ENCODE measurements around the gene FFAR3. TPM values are rescaled to one million over a fixed set of nuclear protein-coding genes. Genes with fewer than 3 reads are reported as not detected.

FFAR3 gene
- total and polyA plus RNA-seq, 7 experiments from 2014 or later = 0.31 to 0.91 (median 0.72) TPM; not detected in 4

DNA sequence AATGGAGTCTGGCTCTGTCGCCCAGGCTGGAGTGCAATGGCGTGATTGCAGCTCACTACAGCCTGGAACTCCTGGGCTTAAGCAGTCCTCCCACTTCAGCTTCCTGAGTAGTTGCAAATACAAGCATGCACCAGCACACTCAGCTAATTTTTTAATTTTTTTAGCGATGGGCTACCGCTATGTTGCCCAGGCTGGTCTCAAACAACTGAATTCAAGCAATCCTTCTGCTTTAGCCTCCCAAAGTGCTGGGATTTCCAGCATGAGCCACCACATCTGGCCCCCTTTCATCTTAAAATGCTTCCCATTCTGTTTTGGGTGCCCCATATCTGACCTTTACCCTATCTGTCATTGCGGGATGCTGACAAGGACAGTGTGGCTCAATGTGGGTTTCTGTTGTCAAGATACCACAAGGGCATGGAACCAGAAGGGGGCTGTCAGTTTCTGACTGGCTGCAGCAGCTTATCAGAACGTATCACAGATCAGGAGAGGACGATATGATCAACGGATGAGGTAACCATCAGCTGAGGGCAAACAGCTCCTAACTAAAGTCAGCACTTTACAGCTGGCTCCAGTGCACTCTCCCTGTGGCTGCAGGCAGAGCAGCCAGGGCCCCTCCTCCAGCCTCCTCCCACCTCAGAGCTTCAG is 45.0 kb downstream of the FFAR3 start:
- peaks cover 0 to 3% (median 2%) of the 10 kb centered on the region in 5 donors for H3K27me3 Mint-ChIP-seq
- Histone ChIP-seq H3K4me1 (ENCODE audit: control insufficient read depth in 2 of 2, insufficient read depth in 2 of 2, low read length in 2 of 2) (no peaks in the 10 kb centered on the region), H3K27ac (ENCODE audit: low read depth, low read length) (no peak overlapping the region), H3K9me3 (ENCODE audit: control insufficient read depth in 2 of 3, low read length in 3 of 3) (no peaks in the 10 kb centered on the region), H3K36me3 (ENCODE audit: control insufficient read depth in 2 of 3, insufficient read depth in 3 of 3, low read length in 3 of 3) (no peaks in the 10 kb centered on the region), H3K4me3 (ENCODE audit: low read length) (no peak overlapping the region), H3K27me3 (ENCODE audit: control insufficient read depth in 2 of 2, insufficient read depth in 2 of 2, low read length in 2 of 2) (no peaks in the 10 kb centered on the region)
- H3K4me1 Mint-ChIP-seq = peaks cover 0 to 3% (median 0%) of the 10 kb centered on the region in 7 donors
- DNase-seq = no peak
- intact Hi-C loops (cut with micrococcal nuclease) = no loop called here
- peak; percentile 77 for ATAC-seq
- peaks cover 0 to 1% (median 0%) of the 10 kb centered on the region in 11 donors for H3K9me3 Mint-ChIP-seq
- H3K36me3 Mint-ChIP-seq = no peaks in the 10 kb centered on the region
- H3K4me3 Mint-ChIP-seq = no peak overlapping the region
- H3K27ac Mint-ChIP-seq = no peak overlapping the region
- ChIA-PET CTCF (no interaction called here), POLR2A (interaction anchor here (0.5 kb wide), 1 partner anchor 143 kb away, joined by 4 read pairs; no protein-coding TSS in a partner anchor)

DNA sequence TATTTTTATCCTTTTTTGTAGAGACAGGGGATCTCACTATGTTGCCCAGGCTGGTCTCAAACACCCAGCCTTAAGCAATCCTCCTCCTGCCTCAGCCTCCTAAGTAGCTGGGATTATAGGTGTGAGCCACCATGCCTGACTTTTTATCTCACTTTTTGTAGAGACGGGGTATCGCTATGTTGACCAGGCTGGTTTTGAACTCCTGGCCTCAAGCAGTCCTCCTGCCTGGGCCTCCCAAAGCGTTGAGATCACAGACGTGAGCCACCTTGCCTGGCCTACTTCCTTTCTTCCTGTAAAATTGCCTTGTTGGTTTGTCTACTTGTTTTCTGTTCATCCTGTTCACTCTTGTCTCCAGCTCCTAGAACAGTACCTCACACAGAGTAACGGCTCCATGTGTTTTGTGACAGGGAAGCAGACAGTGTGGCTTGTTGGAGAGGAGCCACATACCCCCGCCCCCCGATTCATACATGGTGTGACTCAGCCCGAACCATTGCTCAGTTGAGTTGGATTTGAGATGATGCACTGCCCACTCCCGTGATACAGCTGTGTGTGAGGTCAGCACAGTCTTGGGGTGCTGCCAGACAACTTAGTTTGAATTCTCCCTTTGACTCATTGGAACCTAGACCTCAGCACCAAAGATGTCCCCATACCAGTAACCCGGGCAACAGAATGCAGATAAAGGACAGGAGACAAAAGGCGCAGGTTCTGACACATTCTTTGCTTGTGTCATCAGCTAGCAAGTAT is 46.8 kb downstream of the FFAR3 start:
- CTCF ChIA-PET = interaction anchor here (0.6 kb wide), 1 partner anchor 47 kb away, joined by 4 read pairs; no protein-coding TSS in a partner anchor
- no peaks in the 10 kb centered on the region for H3K36me3 ChIP-seq (ENCODE audit: control insufficient read depth in 2 of 3, insufficient read depth in 3 of 3, low read length in 3 of 3)
- Mint-ChIP-seq H3K27ac (no peak overlapping the region), H3K36me3 (no peaks in the 10 kb centered on the region), H3K4me3 (no peak overlapping the region), H3K4me1 (peaks cover 0 to 3% (median 0%) of the 10 kb centered on the region in 7 donors), H3K27me3 (peaks cover 0 to 17% (median 3%) of the 10 kb centered on the region in 5 donors), H3K9me3 (no peaks in the 10 kb centered on the region)
- no peak overlapping the region for H3K4me3 ChIP-seq (ENCODE audit: low read length)
- no peaks in the 10 kb centered on the region for H3K27me3 ChIP-seq (ENCODE audit: control insufficient read depth in 2 of 2, insufficient read depth in 2 of 2, low read length in 2 of 2)
- no peaks in the 10 kb centered on the region for H3K9me3 ChIP-seq (ENCODE audit: control insufficient read depth in 2 of 3, low read length in 3 of 3)
- POLR2A ChIA-PET = interaction anchor here (0.6 kb wide), 1 partner anchor 626 kb away, joined by 3 read pairs; no protein-coding TSS in a partner anchor
- DNase-seq = peak in 1 of 9 donors; percentile 33
- peak; percentile 67 for ATAC-seq
- intact Hi-C loops (cut with micrococcal nuclease) = no loop called here
- H3K4me1 ChIP-seq (ENCODE audit: control insufficient read depth in 2 of 2, insufficient read depth in 2 of 2, low read length in 2 of 2) = no peaks in the 10 kb centered on the region
- no peak overlapping the region for H3K27ac ChIP-seq (ENCODE audit: low read depth, low read length)

DNA sequence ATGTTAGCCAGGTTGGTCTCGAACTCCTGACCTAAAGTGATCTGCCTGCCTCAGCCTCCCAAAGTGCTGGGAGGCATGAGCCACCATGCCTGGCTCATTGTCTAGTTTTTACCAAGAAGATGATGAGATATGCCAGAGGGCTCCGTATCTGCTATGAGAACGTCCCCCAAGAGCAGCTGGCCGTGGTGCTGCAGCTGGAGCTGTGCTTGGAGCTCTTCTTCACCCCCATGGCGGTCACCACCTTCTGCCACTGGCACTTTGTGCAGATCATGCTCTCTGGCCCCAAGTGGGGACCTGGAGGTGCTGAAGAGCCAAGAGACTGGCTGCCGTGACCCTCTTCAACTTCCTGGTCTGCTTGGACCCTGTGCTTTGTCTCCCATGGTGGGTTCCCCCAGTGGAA is 49.4 kb downstream of the FFAR3 start:
- Histone ChIP-seq H3K4me3 (ENCODE audit: low read length) (no peak overlapping the region), H3K36me3 (ENCODE audit: control insufficient read depth in 2 of 3, insufficient read depth in 3 of 3, low read length in 3 of 3) (no peaks in the 10 kb centered on the region), H3K27me3 (ENCODE audit: control insufficient read depth in 2 of 2, insufficient read depth in 2 of 2, low read length in 2 of 2) (no peaks in the 10 kb centered on the region), H3K9me3 (ENCODE audit: control insufficient read depth in 2 of 3, low read length in 3 of 3) (no peaks in the 10 kb centered on the region), H3K4me1 (ENCODE audit: control insufficient read depth in 2 of 2, insufficient read depth in 2 of 2, low read length in 2 of 2) (no peaks in the 10 kb centered on the region), H3K27ac (ENCODE audit: low read depth, low read length) (no peak overlapping the region)
- peaks cover 0 to 1% (median 0%) of the 10 kb centered on the region in 11 donors for H3K9me3 Mint-ChIP-seq
- no peaks in the 10 kb centered on the region for H3K36me3 Mint-ChIP-seq
- no peak overlapping the region for H3K4me3 Mint-ChIP-seq
- H3K4me1 Mint-ChIP-seq = peaks cover 0 to 3% (median 0%) of the 10 kb centered on the region in 7 donors
- ChIA-PET POLR2A (no interaction called here), CTCF (no interaction called here)
- no peak for ATAC-seq
- intact Hi-C loops (cut with micrococcal nuclease) = no loop called here
- peaks cover 0 to 29% (median 4%) of the 10 kb centered on the region in 5 donors for H3K27me3 Mint-ChIP-seq
- no peak overlapping the region for H3K27ac Mint-ChIP-seq
- no peak for DNase-seq

DNA sequence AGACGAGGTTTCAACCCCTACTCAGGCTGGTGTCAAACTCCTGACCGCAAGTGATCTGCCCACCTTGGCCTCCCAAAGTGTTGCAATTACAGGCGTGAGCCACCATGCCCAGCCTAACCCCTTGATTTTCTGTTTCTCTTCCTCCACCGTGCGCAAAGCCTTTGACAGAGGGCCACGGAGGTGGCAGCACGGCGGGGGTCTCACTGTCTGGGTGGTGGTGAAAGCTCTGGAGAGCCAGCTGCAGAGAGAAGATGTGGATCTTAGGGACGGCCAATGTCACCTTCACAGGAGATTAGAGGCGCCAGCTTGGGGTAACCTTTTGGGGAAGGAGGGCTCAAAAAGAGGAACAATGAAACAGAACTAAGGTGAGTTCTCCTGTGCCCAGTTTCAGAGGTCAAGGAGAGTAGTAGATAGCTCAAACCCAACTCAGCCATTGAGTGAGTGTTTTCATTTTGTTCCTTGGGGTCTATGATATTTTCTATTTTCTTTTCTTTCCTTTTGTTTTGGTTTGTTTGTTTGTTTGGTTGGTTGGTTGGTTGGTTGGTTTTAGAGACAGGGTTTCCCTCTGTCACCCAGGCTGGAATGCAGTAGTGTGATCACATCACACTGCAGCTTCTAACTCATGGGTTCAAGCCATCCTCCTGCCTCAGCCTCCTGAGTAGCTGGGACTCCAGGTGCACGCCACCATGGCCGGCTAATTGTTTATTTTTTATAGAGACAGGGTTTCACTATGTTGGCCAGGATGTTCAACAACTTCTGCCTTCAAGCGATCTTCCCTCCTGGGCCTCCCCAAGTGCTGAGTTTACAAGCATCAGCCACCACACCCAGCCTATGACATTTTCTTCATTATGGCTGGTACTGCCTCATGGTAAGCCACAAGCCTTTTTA is 50.3 kb downstream of the FFAR3 start:
- Mint-ChIP-seq H3K4me1 (peaks cover 0 to 3% (median 0%) of the 10 kb centered on the region in 7 donors), H3K9me3 (peaks cover 0 to 1% (median 0%) of the 10 kb centered on the region in 11 donors), H3K4me3 (no peak overlapping the region), H3K27me3 (peaks cover 0 to 32% (median 4%) of the 10 kb centered on the region in 5 donors), H3K27ac (no peak overlapping the region), H3K36me3 (no peaks in the 10 kb centered on the region)
- ChIA-PET POLR2A (no interaction called here), CTCF (no interaction called here)
- Histone ChIP-seq H3K4me3 (ENCODE audit: low read length) (no peak overlapping the region), H3K36me3 (ENCODE audit: control insufficient read depth in 2 of 3, insufficient read depth in 3 of 3, low read length in 3 of 3) (no peaks in the 10 kb centered on the region), H3K4me1 (ENCODE audit: control insufficient read depth in 2 of 2, insufficient read depth in 2 of 2, low read length in 2 of 2) (no peaks in the 10 kb centered on the region), H3K27ac (ENCODE audit: low read depth, low read length) (no peak overlapping the region), H3K27me3 (ENCODE audit: control insufficient read depth in 2 of 2, insufficient read depth in 2 of 2, low read length in 2 of 2) (peaks cover 0 to 2% of the 10 kb centered on the region in 2 donors), H3K9me3 (ENCODE audit: control insufficient read depth in 2 of 3, low read length in 3 of 3) (no peaks in the 10 kb centered on the region)
- DNase-seq (no peak), ATAC-seq (no peak)
- intact Hi-C loops (cut with micrococcal nuclease) = no loop called here

DNA sequence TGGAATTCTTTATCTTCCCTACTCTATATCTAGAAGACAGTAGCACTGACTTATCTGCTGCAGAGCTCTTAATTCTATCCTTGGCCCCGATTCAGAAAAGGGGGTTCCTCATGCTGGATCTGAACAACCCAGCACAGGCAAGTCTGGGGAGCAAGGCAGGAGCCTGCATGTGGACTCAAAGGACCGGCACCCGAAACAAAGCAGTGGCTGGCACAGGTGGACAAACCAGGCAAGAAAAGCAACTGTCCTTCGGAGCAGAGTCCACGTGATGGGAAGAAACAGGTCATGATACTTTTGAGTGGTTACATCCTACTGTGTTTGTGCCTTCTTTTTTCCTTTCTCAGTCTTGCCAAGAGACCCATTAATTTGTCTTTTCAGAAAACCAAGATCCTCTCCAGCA is 50.9 kb downstream of the FFAR3 start:
- no peak overlapping the region for H3K4me3 Mint-ChIP-seq
- intact Hi-C loops (cut with micrococcal nuclease) = no loop called here
- CTCF ChIA-PET = no interaction called here

More for the DNA sequence above, 50.9 kb downstream of the FFAR3 start:
- H3K27ac Mint-ChIP-seq = no peak overlapping the region
- ATAC-seq = no peak
- H3K4me3 ChIP-seq (ENCODE audit: low read length) = no peak overlapping the region
- no peak overlapping the region for H3K27ac ChIP-seq (ENCODE audit: low read depth, low read length)
- H3K27me3 ChIP-seq (ENCODE audit: control insufficient read depth in 2 of 2, insufficient read depth in 2 of 2, low read length in 2 of 2) = peaks cover 0 to 4% of the 10 kb centered on the region in 2 donors
- POLR2A ChIA-PET = no interaction called here
- no peak for DNase-seq
- H3K36me3 Mint-ChIP-seq = no peaks in the 10 kb centered on the region
- peaks cover 0 to 3% (median 0%) of the 10 kb centered on the region in 7 donors for H3K4me1 Mint-ChIP-seq
- peaks cover 0 to 1% (median 0%) of the 10 kb centered on the region in 11 donors for H3K9me3 Mint-ChIP-seq
- H3K4me1 ChIP-seq (ENCODE audit: control insufficient read depth in 2 of 2, insufficient read depth in 2 of 2, low read length in 2 of 2) = no peaks in the 10 kb centered on the region
- no peaks in the 10 kb centered on the region for H3K36me3 ChIP-seq (ENCODE audit: control insufficient read depth in 2 of 3, insufficient read depth in 3 of 3, low read length in 3 of 3)
- H3K27me3 Mint-ChIP-seq = peaks cover 0 to 32% (median 4%) of the 10 kb centered on the region in 5 donors
- H3K9me3 ChIP-seq (ENCODE audit: control insufficient read depth in 2 of 3, low read length in 3 of 3) = no peaks in the 10 kb centered on the region
